GM21526 (cell line): ENCODE measurements around the gene NUP153.

ENCODE experiments used
- ATAC-seq: cut with Tn5 transposase; IDR thresholded peaks from one replicate; pipeline ENCODE4 v1.9.1; 2021; ENCODE audit warnings: moderate library complexity; ENCODE audit not compliant: unreplicated experiment, low FRiP score

NUP153 gene

GRCh38 chr6:17672064-17672718 lies 34.5 kb downstream of the NUP153 start:
- no peak for ATAC-seq

GRCh38 chr6:17666646-17667045 lies 40.1 kb downstream of the NUP153 start:
- ATAC-seq = no peak

- ATAC-seq = no peak
These were observed 41.6 kb downstream of the NUP153 start for GRCh38 chr6:17665132-17665531.

GRCh38 chr6:17663226-17663625 lies 43.5 kb downstream of the NUP153 start:
- no peak for ATAC-seq

GRCh38 chr6:17662585-17662984 lies 44.1 kb downstream of the NUP153 start:
- no peak for ATAC-seq

GRCh38 chr6:17656644-17657043 lies 50.1 kb downstream of the NUP153 start:
- ATAC-seq = no peak

DNA sequence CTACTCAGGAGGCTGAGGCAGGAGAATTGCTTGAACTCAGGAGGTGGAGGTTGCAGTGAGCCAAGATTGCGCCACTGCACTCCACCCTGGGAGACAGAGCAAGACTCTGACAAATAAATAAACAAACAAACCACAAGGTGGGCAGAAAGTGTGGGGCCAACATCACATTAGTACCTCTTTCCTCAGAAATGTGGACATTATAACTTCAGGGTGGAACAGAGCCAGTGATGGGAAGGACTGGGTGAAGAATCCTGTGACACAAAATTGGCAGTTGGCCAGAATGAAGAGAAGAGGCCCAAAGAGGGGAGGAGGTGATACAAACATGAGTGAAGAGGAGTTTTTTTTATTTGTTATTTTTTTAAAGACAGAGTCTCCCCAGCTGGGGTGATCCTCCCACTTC lies 50.6 kb downstream of the NUP153 start:
- no peak for ATAC-seq

GRCh38 chr6:17653198-17653882 lies 53.4 kb downstream of the NUP153 start:
- ATAC-seq = no peak

DNA sequence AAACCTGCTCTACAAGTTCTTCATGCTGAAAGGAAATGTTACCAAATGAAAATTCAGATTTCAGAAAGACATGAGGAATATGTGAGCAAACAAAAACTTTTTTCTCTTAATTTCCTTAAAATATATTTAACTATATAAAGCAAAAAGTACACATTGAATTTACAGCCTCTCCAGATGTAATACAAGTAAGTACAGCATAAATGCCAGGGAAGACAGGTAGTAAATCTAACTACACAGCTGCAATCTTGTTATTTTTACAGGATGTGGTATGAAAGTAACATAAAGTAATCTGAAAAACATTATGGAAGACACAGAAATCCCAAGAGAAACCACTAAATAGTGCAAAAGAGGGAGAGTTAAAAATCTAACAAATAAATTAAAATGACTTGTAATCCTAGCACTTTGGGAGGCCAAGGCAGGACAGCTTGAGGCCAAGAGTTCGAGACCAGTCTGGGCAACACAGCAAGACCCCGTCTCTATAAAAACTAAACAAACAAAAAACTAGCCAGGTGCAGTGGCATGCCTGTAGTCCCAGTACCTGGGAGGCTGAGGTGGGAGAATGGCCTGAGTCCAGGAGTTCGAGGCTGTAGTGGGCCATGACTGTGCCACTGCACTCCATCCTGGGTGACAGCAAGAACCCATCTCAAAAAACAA lies 55.9 kb downstream of the NUP153 start:
- ATAC-seq = no peak

GRCh38 chr6:17648745-17649144 lies 58.0 kb downstream of the NUP153 start:
- no peak for ATAC-seq

GRCh38 chr6:17640477-17640917 lies 66.2 kb downstream of the NUP153 start:
- no peak for ATAC-seq

- ATAC-seq = no peak
These were observed 68.5 kb downstream of the NUP153 start for GRCh38 chr6:17638212-17638715.

DNA sequence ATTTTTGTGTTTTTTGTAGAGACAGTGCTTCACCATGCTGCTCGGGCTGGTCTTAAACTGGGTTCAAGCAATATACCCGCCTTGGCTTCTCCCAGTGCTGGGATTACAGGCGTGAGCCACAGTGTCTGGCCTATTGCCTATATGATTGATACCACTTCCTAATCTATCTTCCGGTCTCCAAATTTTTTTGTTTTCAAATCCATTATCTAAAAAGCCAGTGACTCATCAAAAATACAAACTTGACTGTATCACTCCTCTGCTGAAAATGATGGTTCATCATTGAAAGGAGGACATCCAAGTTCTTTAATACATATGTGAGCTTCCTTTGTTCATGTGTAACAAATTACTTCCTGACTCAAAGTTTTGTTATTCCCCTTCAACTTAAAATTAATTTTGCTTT lies 71.2 kb downstream of the NUP153 start:
- no peak for ATAC-seq

DNA sequence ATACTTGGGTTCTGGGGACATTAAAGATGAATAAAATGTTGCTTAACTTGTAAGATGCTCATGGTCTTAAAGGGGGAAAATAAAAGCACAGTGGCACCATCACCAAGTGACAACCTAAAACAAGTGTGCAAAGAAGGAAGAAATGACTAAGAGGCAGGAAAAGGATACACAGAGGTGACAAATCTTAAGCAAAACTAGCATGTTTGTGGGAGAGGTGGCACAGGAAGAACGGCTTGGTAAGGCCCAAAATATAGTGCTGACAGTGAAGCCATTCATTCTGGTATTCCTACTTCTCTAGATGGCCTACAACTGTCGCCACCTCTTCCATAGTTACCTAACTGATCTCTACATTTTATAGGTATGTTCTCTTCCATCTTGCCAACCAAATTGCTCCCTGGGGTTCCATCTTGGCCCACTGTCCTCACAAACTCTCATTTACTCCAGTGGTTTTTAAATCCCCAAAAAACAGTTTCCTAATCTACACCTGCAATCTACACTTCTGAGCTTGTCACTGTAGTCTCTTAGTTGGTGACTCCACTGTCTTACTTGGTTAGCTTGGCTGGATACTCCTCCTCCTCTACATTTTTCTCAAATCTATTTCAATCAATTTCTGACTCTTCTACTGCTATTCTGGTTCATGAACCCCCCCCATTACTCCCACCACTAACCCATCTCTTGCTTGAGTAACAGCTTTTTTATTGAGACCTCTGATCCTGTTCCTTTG lies 73.1 kb downstream of the NUP153 start:
- ATAC-seq = no peak

GRCh38 chr6:17632934-17633333 lies 73.8 kb downstream of the NUP153 start:
- ATAC-seq = no peak

GRCh38 chr6:17630511-17631073 lies 76.1 kb downstream of the NUP153 start:
- ATAC-seq = no peak

GRCh38 chr6:17629824-17630510 lies 76.8 kb downstream of the NUP153 start:
- ATAC-seq = no peak

- peak; percentile 76 for ATAC-seq
These were observed 77.9 kb downstream of the NUP153 start for GRCh38 chr6:17628873-17629272.

GRCh38 chr6:17624396-17624795 lies 82.3 kb downstream of the NUP153 start:
- no peak for ATAC-seq

GRCh38 chr6:17622144-17622543 lies 84.6 kb downstream of the NUP153 start:
- ATAC-seq = no peak
